CD4-positive, alpha-beta memory T cell (primary cell): ENCODE measurements around the gene SLC5A3. TPM values are rescaled to one million over a fixed set of nuclear protein-coding genes. Genes with fewer than 3 reads are reported as not detected.

Experiments used
- CTCF ChIA-PET: fragments of 350-600 bp; sonication (Branson Sonifier 250); formaldehyde crosslinking; loops from one replicate; lab custom pipeline; 2021; ENCODE audit warnings: inconsistent platforms; ENCODE audit not compliant: partially characterized antibody; lab: Charles Lee
- POLR2A ChIA-PET: fragments of 350-600 bp; sonication (Branson Sonifier 250); formaldehyde crosslinking; loops from one replicate; lab custom pipeline; 2021; ENCODE audit not compliant: partially characterized antibody; lab: Charles Lee
- DNase-seq, 5 donors: peaks; one replicate each; pipeline versions ENCODE4 v3.0.0 to v3.0.0-alpha.2; 2020 to 2022; ENCODE audit warnings: mixed read lengths in 1 of 5
- H3K27ac ChIP-seq: one replicate; pipeline ENCODE4 v1.7.0; 2013; ENCODE audit warnings: low read depth, low read length
- H3K27me3 ChIP-seq: 2 replicates; pipeline ENCODE4 v1.7.0; 2013; ENCODE audit warnings: mild to moderate bottlenecking, low read length, moderate library complexity; ENCODE audit not compliant: insufficient read depth
- H3K36me3 ChIP-seq: 2 replicates; pipeline ENCODE4 v1.7.0; 2013; ENCODE audit warnings: mild to moderate bottlenecking, low read length, moderate library complexity; ENCODE audit not compliant: insufficient read depth
- H3K4me1 ChIP-seq: 2 replicates; pipeline ENCODE4 v1.7.0; 2013; ENCODE audit warnings: mild to moderate bottlenecking, low read length, moderate library complexity; ENCODE audit not compliant: insufficient read depth
- H3K4me3 ChIP-seq, 2 donors: one replicate each; pipeline ENCODE4 v1.7.0; 2013; ENCODE audit warnings: low read length in 2 of 2, mild to moderate bottlenecking in 1 of 2
- H3K9me3 ChIP-seq, 2 donors: one replicate each; pipeline ENCODE4 v1.7.0; 2013; ENCODE audit warnings: low read length in 2 of 2, control low read depth in 1 of 2; ENCODE audit not compliant: control insufficient read depth in 1 of 2
- H3K27ac Mint-ChIP-seq, 7 donors: one replicate each; pipeline ENCODE4 v1.8.0; 2020 to 2021; ENCODE audit warnings: mixed read lengths in 7 of 7, mild to moderate bottlenecking in 6 of 7, inconsistent platforms in 3 of 7, moderate library complexity in 3 of 7
- H3K27me3 Mint-ChIP-seq, 2 donors: one replicate each; pipeline ENCODE4 v1.8.0; 2020 to 2021; ENCODE audit warnings: mixed read lengths in 2 of 2
- H3K36me3 Mint-ChIP-seq, 2 donors: one replicate each; pipeline ENCODE4 v1.8.0; 2020 to 2021; ENCODE audit warnings: mixed read lengths in 2 of 2, inconsistent platforms in 1 of 2, mild to moderate bottlenecking in 1 of 2
- H3K4me1 Mint-ChIP-seq, 4 donors: one replicate each; pipeline ENCODE4 v1.8.0; 2020 to 2021; ENCODE audit warnings: mixed read lengths in 4 of 4, mild to moderate bottlenecking in 1 of 4
- H3K4me3 Mint-ChIP-seq, 8 donors: one replicate each; pipeline ENCODE4 v1.8.0; 2020 to 2021; ENCODE audit warnings: mixed read lengths in 8 of 8, mild to moderate bottlenecking in 7 of 8, moderate library complexity in 6 of 8, inconsistent platforms in 3 of 8
- H3K9me3 Mint-ChIP-seq, 8 donors: one replicate each; pipeline ENCODE4 v1.8.0; 2020 to 2021; ENCODE audit warnings: mixed read lengths in 8 of 8, mild to moderate bottlenecking in 5 of 8, inconsistent platforms in 3 of 8, moderate library complexity in 1 of 8
- intact Hi-C: fragments of 100-400 bp; cut with micrococcal nuclease; formaldehyde crosslinking; loops from one replicate; pipeline ENCODE4 v1.15.1; 2023
- polyA plus RNA-seq, 2 donors: library from polyadenylated mRNA; unstranded; fragments of 300-500 nt; fragmentation: Illumina TruSeq; gene quantifications; one replicate each; pipeline ENCODE4 v1.2.3, GENCODE V29; 2021
- total RNA-seq, 2 experiments: library from RNA; stranded (reverse); gene quantifications; one replicate each; pipeline ENCODE4 v1.2.3, GENCODE V29; 2021

SLC5A3 gene
- total and polyA plus RNA-seq, 4 experiments from 2014 or later, result 0.68 to 33.4 (median 17.1) TPM

DNA sequence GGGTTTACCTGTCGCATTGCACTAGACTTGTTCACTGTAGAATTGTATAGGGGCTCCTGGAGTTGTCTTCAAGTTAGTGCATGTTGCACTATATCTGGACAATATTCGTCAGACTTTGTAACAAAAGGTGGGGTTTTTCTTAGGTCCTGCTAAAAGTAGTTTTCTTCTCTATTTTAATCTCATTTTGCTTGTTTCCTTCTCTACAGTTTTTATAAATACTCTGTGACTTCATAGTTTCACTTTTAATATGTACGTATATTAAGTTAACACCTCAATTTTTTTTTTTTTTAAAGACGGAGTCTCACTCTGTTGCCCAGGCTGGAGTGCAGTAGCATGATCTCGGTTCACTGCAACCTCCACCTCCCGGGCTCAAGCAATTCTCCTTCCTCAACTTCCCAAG is 26.5 kb upstream of the SLC5A3 start:
- Histone ChIP-seq H3K4me1 (no peaks in the 10 kb centered on the region), H3K36me3 (no peaks in the 10 kb centered on the region), H3K9me3 (no peaks in the 10 kb centered on the region), H3K27ac (no peak overlapping the region), H3K4me3 (no peak overlapping the region), H3K27me3 (no peaks in the 10 kb centered on the region)
- no peaks in the 10 kb centered on the region for H3K36me3 Mint-ChIP-seq
- H3K4me1 Mint-ChIP-seq, result peaks cover 2 to 10% (median 4%) of the 10 kb centered on the region in 4 donors
- peaks cover 0 to 3% (median 0%) of the 10 kb centered on the region in 8 donors for H3K9me3 Mint-ChIP-seq
- intact Hi-C loops, result no loop called here
- H3K27me3 Mint-ChIP-seq, result no peaks in the 10 kb centered on the region
- H3K27ac Mint-ChIP-seq, result peak overlapping the region in 4 of 7 donors; percentile 6 to 79 (median 37)
- POLR2A ChIA-PET, result no interaction called here
- peak overlapping the region; percentile 32 to 82 (median 63) for H3K4me3 Mint-ChIP-seq
- DNase-seq, result peak in 1 of 5 donors; percentile 6
- CTCF ChIA-PET, result no interaction called here

DNA sequence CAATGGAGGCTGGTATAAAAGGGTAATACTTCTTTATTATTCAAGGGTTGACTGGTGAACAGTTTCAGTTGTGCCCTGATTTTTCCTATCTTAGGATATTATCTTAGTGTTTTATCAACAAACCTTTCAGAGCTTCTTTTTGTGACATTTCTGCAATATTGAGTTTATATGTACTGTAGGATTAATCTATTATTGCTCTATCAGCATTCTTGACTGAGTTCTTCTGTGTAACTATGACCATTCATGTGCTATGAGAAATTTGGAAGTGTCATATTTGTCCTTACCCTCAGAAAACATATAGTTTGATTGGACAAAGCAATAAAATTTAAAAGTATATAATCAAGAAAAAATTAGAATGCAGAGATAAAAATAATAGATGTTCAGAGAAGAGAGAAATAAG is 25.5 kb upstream of the SLC5A3 start:
- H3K4me3 Mint-ChIP-seq, result peak overlapping the region in 4 of 8 donors; percentile 5 to 34 (median 24)
- intact Hi-C loops, result no loop called here
- no peak overlapping the region for H3K27ac Mint-ChIP-seq

DNA sequence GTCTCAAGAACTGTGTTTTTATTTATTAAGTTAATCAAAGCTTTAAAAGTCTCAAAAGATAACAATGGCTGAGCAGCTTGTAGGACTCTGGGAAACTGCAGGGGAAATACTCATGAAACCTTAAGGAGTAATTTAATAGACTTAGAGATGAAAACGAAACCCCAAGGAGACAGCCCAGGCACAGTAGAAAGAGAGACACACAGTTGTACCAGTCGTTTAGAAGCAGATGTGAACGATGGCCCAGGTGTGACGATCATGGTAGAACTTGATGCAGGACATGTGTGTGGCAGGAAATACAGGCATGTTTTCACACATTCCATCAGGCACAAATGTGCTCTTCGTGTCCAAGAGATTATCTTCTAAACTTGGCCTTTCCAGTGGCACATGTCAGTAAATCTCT is 21.2 kb upstream of the SLC5A3 start:
- no peaks in the 10 kb centered on the region for H3K36me3 Mint-ChIP-seq
- H3K4me1 Mint-ChIP-seq, result peaks cover 0 to under 1% (median 0%) of the 10 kb centered on the region in 4 donors
- intact Hi-C loops, result no loop called here
- H3K9me3 Mint-ChIP-seq, result peaks cover 0 to 2% (median 0%) of the 10 kb centered on the region in 8 donors
- Histone ChIP-seq H3K4me3 (no peak overlapping the region), H3K27me3 (no peaks in the 10 kb centered on the region), H3K9me3 (no peaks in the 10 kb centered on the region), H3K4me1 (no peaks in the 10 kb centered on the region), H3K27ac (no peak overlapping the region), H3K36me3 (no peaks in the 10 kb centered on the region)
- ChIA-PET CTCF (no interaction called here), POLR2A (no interaction called here)
- no peak for DNase-seq
- no peak overlapping the region for H3K4me3 Mint-ChIP-seq
- H3K27me3 Mint-ChIP-seq, result no peaks in the 10 kb centered on the region
- no peak overlapping the region for H3K27ac Mint-ChIP-seq

More for the DNA sequence above, 25.5 kb upstream of the SLC5A3 start:
- ChIA-PET CTCF (no interaction called here), POLR2A (no interaction called here)
- no peaks in the 10 kb centered on the region for H3K9me3 ChIP-seq
- peaks cover 0 to 2% (median 0%) of the 10 kb centered on the region in 8 donors for H3K9me3 Mint-ChIP-seq
- H3K4me3 ChIP-seq, result no peak overlapping the region
- H3K27me3 Mint-ChIP-seq, result no peaks in the 10 kb centered on the region
- no peak overlapping the region for H3K27ac ChIP-seq
- H3K27me3 ChIP-seq, result no peaks in the 10 kb centered on the region
- peaks cover 2 to 10% (median 4%) of the 10 kb centered on the region in 4 donors for H3K4me1 Mint-ChIP-seq
- no peaks in the 10 kb centered on the region for H3K36me3 ChIP-seq
- no peaks in the 10 kb centered on the region for H3K4me1 ChIP-seq
- no peaks in the 10 kb centered on the region for H3K36me3 Mint-ChIP-seq
- DNase-seq, result no peak

GRCh38 chr21:34054259-34054658 is 19.1 kb upstream of the SLC5A3 start:
- no peaks in the 10 kb centered on the region for H3K36me3 Mint-ChIP-seq
- no peaks in the 10 kb centered on the region for H3K4me1 Mint-ChIP-seq
- no peaks in the 10 kb centered on the region for H3K27me3 Mint-ChIP-seq
- Histone ChIP-seq H3K4me3 (no peak overlapping the region), H3K9me3 (no peaks in the 10 kb centered on the region), H3K27me3 (no peaks in the 10 kb centered on the region), H3K4me1 (no peaks in the 10 kb centered on the region), H3K27ac (no peak overlapping the region), H3K36me3 (no peaks in the 10 kb centered on the region)
- no peaks in the 10 kb centered on the region for H3K9me3 Mint-ChIP-seq
- no peak for DNase-seq
- peak overlapping the region in 1 of 7 donors; percentile 5 for H3K27ac Mint-ChIP-seq
- CTCF ChIA-PET, result no interaction called here
- no peak overlapping the region for H3K4me3 Mint-ChIP-seq
- POLR2A ChIA-PET, result interaction anchor here (1.2 kb wide), 1 partner anchor 10 kb away, joined by 4 read pairs; no protein-coding TSS in a partner anchor
- intact Hi-C loops, result no loop called here

DNA sequence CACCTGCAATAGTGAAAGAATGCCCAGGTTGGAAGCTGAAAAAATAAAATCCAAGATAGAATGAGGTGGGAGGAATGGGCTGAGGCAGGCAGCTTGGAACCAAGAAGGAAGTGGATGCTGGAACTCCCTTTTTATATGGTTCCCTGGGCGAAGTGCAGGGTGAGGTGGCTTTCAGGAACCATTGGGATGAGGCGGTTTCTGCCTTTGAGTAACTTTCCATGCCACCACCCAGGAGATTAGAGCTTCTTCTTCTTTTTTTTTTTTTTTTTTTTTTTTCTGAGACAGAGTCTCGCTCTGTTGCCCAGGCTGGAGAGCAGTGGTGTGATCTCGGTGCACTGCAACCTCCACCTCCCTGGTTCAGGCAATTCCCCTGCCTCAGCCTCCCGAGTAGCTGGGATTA is 17.8 kb upstream of the SLC5A3 start:
- no peak for DNase-seq
- Histone ChIP-seq H3K27me3 (no peaks in the 10 kb centered on the region), H3K36me3 (no peaks in the 10 kb centered on the region), H3K9me3 (no peaks in the 10 kb centered on the region), H3K27ac (no peak overlapping the region), H3K4me1 (no peaks in the 10 kb centered on the region), H3K4me3 (no peak overlapping the region)
- ChIA-PET CTCF (interaction anchor here (1.0 kb wide), 1 partner anchor 118 kb away, joined by 3 read pairs; no protein-coding TSS in a partner anchor), POLR2A (interaction anchor here (1.2 kb wide), 1 partner anchor 8 kb away, joined by 4 read pairs; no protein-coding TSS in a partner anchor)
- Mint-ChIP-seq H3K36me3 (no peaks in the 10 kb centered on the region), H3K4me3 (no peak overlapping the region), H3K4me1 (no peaks in the 10 kb centered on the region), H3K27me3 (no peaks in the 10 kb centered on the region), H3K9me3 (no peaks in the 10 kb centered on the region), H3K27ac (peak overlapping the region in 1 of 7 donors; percentile 51)
- intact Hi-C loops, result no loop called here

- POLR2A ChIA-PET, result interaction anchor here (0.7 kb wide), 1 partner anchor 113 kb away, joined by 3 read pairs; no protein-coding TSS in a partner anchor
- no peaks in the 10 kb centered on the region for H3K27me3 ChIP-seq
- intact Hi-C loops, result no loop called here
- H3K4me3 ChIP-seq, result no peak overlapping the region
- DNase-seq, result no peak
- no peaks in the 10 kb centered on the region for H3K36me3 ChIP-seq
- H3K4me3 Mint-ChIP-seq, result no peak overlapping the region
- CTCF ChIA-PET, result no interaction called here
- H3K9me3 ChIP-seq, result no peaks in the 10 kb centered on the region
- no peaks in the 10 kb centered on the region for H3K27me3 Mint-ChIP-seq
- no peaks in the 10 kb centered on the region for H3K4me1 Mint-ChIP-seq
- no peak overlapping the region for H3K27ac Mint-ChIP-seq
- H3K27ac ChIP-seq, result no peak overlapping the region
- no peaks in the 10 kb centered on the region for H3K9me3 Mint-ChIP-seq
- H3K36me3 Mint-ChIP-seq, result no peaks in the 10 kb centered on the region
- H3K4me1 ChIP-seq, result no peaks in the 10 kb centered on the region
Observed at GRCh38 chr21:34061983-34062382, 11.4 kb upstream of the SLC5A3 start.

DNA sequence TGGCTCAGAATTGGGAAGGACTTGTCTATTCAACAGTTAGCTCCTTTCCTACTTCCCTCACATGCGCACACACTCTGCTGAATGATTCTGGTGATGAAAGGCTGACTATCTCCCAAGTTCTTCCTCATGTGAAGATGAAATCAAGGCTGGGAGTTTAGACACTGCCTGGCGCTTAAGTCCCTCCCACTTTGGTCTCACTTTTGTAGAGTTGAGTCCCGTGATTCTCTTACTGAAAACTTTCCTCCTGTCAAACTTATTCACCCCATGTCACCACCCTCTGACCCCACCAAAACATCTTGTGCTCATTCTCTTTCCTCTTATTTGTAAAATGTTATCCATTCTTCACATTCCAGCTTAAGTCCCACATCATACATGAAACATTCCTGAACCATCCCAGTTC is 8.4 kb upstream of the SLC5A3 start:
- Histone ChIP-seq H3K4me3 (no peak overlapping the region), H3K27ac (no peak overlapping the region), H3K36me3 (no peaks in the 10 kb centered on the region), H3K9me3 (no peaks in the 10 kb centered on the region), H3K27me3 (no peaks in the 10 kb centered on the region), H3K4me1 (no peaks in the 10 kb centered on the region)
- H3K9me3 Mint-ChIP-seq, result no peaks in the 10 kb centered on the region
- no peaks in the 10 kb centered on the region for H3K36me3 Mint-ChIP-seq
- ChIA-PET CTCF (interaction anchor here (0.7 to 0.9 kb wide), 2 partner anchors 9 to 283 kb away, joined by 3 read pairs; no protein-coding TSS in a partner anchor), POLR2A (interaction anchor here (2.0 kb wide), 1 partner anchor 9 kb away, joined by 11 read pairs; the partner anchor contains the start of genes MRPS6 and SLC5A3)
- H3K4me1 Mint-ChIP-seq, result peaks cover 0 to 5% (median 0%) of the 10 kb centered on the region in 4 donors
- no peak for DNase-seq
- H3K27me3 Mint-ChIP-seq, result no peaks in the 10 kb centered on the region
- H3K27ac Mint-ChIP-seq, result no peak overlapping the region
- no peak overlapping the region for H3K4me3 Mint-ChIP-seq
- intact Hi-C loops, result no loop called here
